ENCODE results near the gene RASGRP1. TPM values are rescaled to one million over a fixed set of nuclear protein-coding genes. Genes with fewer than 3 reads are reported as not detected.

The RASGRP1 gene
- polyA plus RNA-seq, 1 donor (not counting 4 experiments of a cell fraction or from before 2014, with no cell fraction given) = 0.28 TPM

GRCh38 chr15:38475361-38475760, 89.3 kb downstream of the RASGRP1 start:
- Histone ChIP-seq H4K20me1 (ENCODE audit: control insufficient read depth, extremely low read depth, insufficient read depth, low read length) (no peaks in the 10 kb centered on the region), H3K4me2 (ENCODE audit: control insufficient read depth, extremely low read depth, insufficient read depth, low read depth, low read length) (no peak overlapping the region), H3K4me1 (ENCODE audit: control insufficient read depth, extremely low read depth, insufficient read depth, low read length) (no peaks in the 10 kb centered on the region), H3K27me3 (ENCODE audit: control insufficient read depth, extremely low read depth, insufficient read depth, low read length) (no peaks in the 10 kb centered on the region), H3K36me3 (ENCODE audit: control insufficient read depth in 2 of 2, extremely low read depth in 1 of 2, insufficient read depth in 2 of 2, low read length in 2 of 2) (peaks cover 6 to 14% of the 10 kb centered on the region in 2 experiments), H3K4me3 (ENCODE audit: control insufficient read depth in 2 of 3, extremely low read depth in 1 of 3, insufficient read depth in 2 of 3, low read depth in 1 of 3, low read length in 3 of 3) (no peak overlapping the region), H3K9me1 (ENCODE audit: control insufficient read depth, extremely low read depth, insufficient read depth, low read length) (no peaks in the 10 kb centered on the region), H3K79me2 (ENCODE audit: control insufficient read depth, insufficient read depth, low read length) (no peaks in the 10 kb centered on the region), H2AFZ (ENCODE audit: control insufficient read depth, low read length) (no peak overlapping the region), H3K9me3 (ENCODE audit: control insufficient read depth, low read depth, low read length) (no peaks in the 10 kb centered on the region), H3K27ac (ENCODE audit: control insufficient read depth, insufficient read depth, low read length) (no peak overlapping the region), H3K9ac (ENCODE audit: control insufficient read depth, extremely low read depth, insufficient read depth, low read length) (no peak overlapping the region)
- dilution Hi-C loops (cut with MboI; ENCODE audit: extremely low pct_ligation_motif_present, low sequenced_read_pairs) = no loop called here
- no peak for FAIRE-seq
- TF ChIP-seq EZH2 (IDR thresholded peaks at IDR 0.05; ENCODE audit: low read length) (no peak), CTCF (optimal IDR thresholded peaks at IDR 0.05 in 1 of 3, IDR thresholded peaks at IDR 0.05 in 1 of 3, conservative IDR thresholded peaks at IDR 0.05 in 1 of 3; ENCODE audit: extremely low read depth in 1 of 3, insufficient read depth in 2 of 3, low read length in 3 of 3) (no peak)
- no peak for DNase-seq (ENCODE audit: low read depth, low spot score)

- Histone ChIP-seq H4K20me1 (ENCODE audit: control insufficient read depth, extremely low read depth, insufficient read depth, low read length) (no peaks in the 10 kb centered on the region), H3K79me2 (ENCODE audit: control insufficient read depth, insufficient read depth, low read length) (no peaks in the 10 kb centered on the region), H3K9me1 (ENCODE audit: control insufficient read depth, extremely low read depth, insufficient read depth, low read length) (no peaks in the 10 kb centered on the region), H3K9ac (ENCODE audit: control insufficient read depth, extremely low read depth, insufficient read depth, low read length) (no peak overlapping the region), H3K4me2 (ENCODE audit: control insufficient read depth, extremely low read depth, insufficient read depth, low read depth, low read length) (no peak overlapping the region), H3K9me3 (ENCODE audit: control insufficient read depth, low read depth, low read length) (no peaks in the 10 kb centered on the region), H3K27me3 (ENCODE audit: control insufficient read depth, extremely low read depth, insufficient read depth, low read length) (no peaks in the 10 kb centered on the region), H3K4me3 (ENCODE audit: control insufficient read depth in 2 of 3, extremely low read depth in 1 of 3, insufficient read depth in 2 of 3, low read depth in 1 of 3, low read length in 3 of 3) (no peak overlapping the region), H2AFZ (ENCODE audit: control insufficient read depth, low read length) (no peak overlapping the region), H3K27ac (ENCODE audit: control insufficient read depth, insufficient read depth, low read length) (no peak overlapping the region), H3K36me3 (ENCODE audit: control insufficient read depth in 2 of 2, extremely low read depth in 1 of 2, insufficient read depth in 2 of 2, low read length in 2 of 2) (peaks cover 6 to 14% of the 10 kb centered on the region in 2 experiments), H3K4me1 (ENCODE audit: control insufficient read depth, extremely low read depth, insufficient read depth, low read length) (no peaks in the 10 kb centered on the region)
- TF ChIP-seq CTCF (optimal IDR thresholded peaks at IDR 0.05 in 1 of 3, IDR thresholded peaks at IDR 0.05 in 1 of 3, conservative IDR thresholded peaks at IDR 0.05 in 1 of 3; ENCODE audit: extremely low read depth in 1 of 3, insufficient read depth in 2 of 3, low read length in 3 of 3) (peak; percentile 72 to 76 (median 74)), EZH2 (IDR thresholded peaks at IDR 0.05; ENCODE audit: low read length) (no peak)
- DNase-seq (ENCODE audit: low read depth, low spot score) (peak; percentile 46), FAIRE-seq (peak; percentile 86)
- dilution Hi-C loops (cut with MboI; ENCODE audit: extremely low pct_ligation_motif_present, low sequenced_read_pairs) = no loop called here
Measured at GRCh38 chr15:38474155-38474757, 90.4 kb downstream of the RASGRP1 start.

All from keratinocyte (primary cell).